GM12865 (cell line): ENCODE data around the gene LRRC61.
"Not testable (repeated sequence)": the region's sequence is repeated elsewhere in the genome, so short reads cannot be mapped to it uniquely, and the experiment has no call there.

Source experiments
- DNase-seq: peaks from one replicate; pipeline ENCODE4 v3.0.0; 2010; ENCODE audit warnings: low read depth
- H3K4me3 ChIP-seq: 2 replicates; pipeline ENCODE4 v1.5.1; 2011; ENCODE audit warnings: mild to moderate bottlenecking, low read depth, low read length, control low read depth
- CTCF ChIP-seq: IDR thresholded peaks from 2 replicates; pipeline ENCODE4 v1.5.1; 2011; ENCODE audit warnings: low read length, control low read depth, low read depth, inconsistent platforms; ENCODE audit not compliant: insufficient read depth; ENCODE audit errors: missing control alignments

LRRC61 gene

GRCh38 chr7:150322833-150323681 lies at the start of gene LRRC61, which contains the start of gene ACTR3C:
Gene LRRC61, plus strand, starts transcription at chr7:150323355. Its CDS starts 13,507 bp downstream, at chr7:150336862.
Gene ACTR3C, minus strand, starts transcription at chr7:150323545. Its CDS starts 28,249 bp downstream, at chr7:150295296.
- DNase-seq, result peak; percentile 93
- TF ChIP-seq CTCF, result no peak
- peak within 1 kb of the TSS; percentile 90 for H3K4me3 ChIP-seq

- peak; percentile 61 for TF ChIP-seq CTCF
- not testable (repeated sequence) for H3K4me3 ChIP-seq
- DNase-seq, result peak; percentile 28
These were observed 46.9 kb upstream of the LRRC61 start for GRCh38 chr7:150276132-150276695.

- H3K4me3 ChIP-seq, result not testable (repeated sequence)
These were observed 44.8 kb upstream of the LRRC61 start for GRCh38 chr7:150278383-150278782.

GRCh38 chr7:150281681-150282403 lies 41.3 kb upstream of the LRRC61 start:
- DNase-seq, H3K4me3 ChIP-seq: not testable (repeated sequence)

More at GRCh38 chr7:150278383-150278782, 44.8 kb upstream of the LRRC61 start:
- not testable (repeated sequence) for DNase-seq

GRCh38 chr7:150283111-150283510 lies 40.0 kb upstream of the LRRC61 start:
- DNase-seq, H3K4me3 ChIP-seq: not testable (repeated sequence)

- not testable (repeated sequence) for H3K4me3 ChIP-seq, DNase-seq
These were observed 39.5 kb upstream of the LRRC61 start for GRCh38 chr7:150283608-150284007.

- peak; percentile 13 for DNase-seq
- peak; percentile 43 for TF ChIP-seq CTCF
- not testable (repeated sequence) for H3K4me3 ChIP-seq
These were observed 37.1 kb upstream of the LRRC61 start for GRCh38 chr7:150285849-150286754.

- not testable (repeated sequence) for H3K4me3 ChIP-seq, DNase-seq
These were observed 35.3 kb upstream of the LRRC61 start for GRCh38 chr7:150287815-150288214.

- not testable (repeated sequence) for H3K4me3 ChIP-seq, DNase-seq
These were observed 34.3 kb upstream of the LRRC61 start for GRCh38 chr7:150288816-150289215.

GRCh38 chr7:150290317-150290716 lies 32.8 kb upstream of the LRRC61 start:
- DNase-seq, result peak; percentile 11
- H3K4me3 ChIP-seq, result not testable (repeated sequence)

GRCh38 chr7:150295027-150295426 lies 28.1 kb upstream of the LRRC61 start:
- H3K4me3 ChIP-seq, result not testable (repeated sequence)

GRCh38 chr7:150295614-150296013 lies 27.5 kb upstream of the LRRC61 start:
- H3K4me3 ChIP-seq, DNase-seq: not testable (repeated sequence)

More at GRCh38 chr7:150295027-150295426, 28.1 kb upstream of the LRRC61 start:
- not testable (repeated sequence) for DNase-seq

GRCh38 chr7:150296802-150297201 lies 26.4 kb upstream of the LRRC61 start:
- H3K4me3 ChIP-seq, DNase-seq: not testable (repeated sequence)

- DNase-seq, H3K4me3 ChIP-seq: not testable (repeated sequence)
These were observed 25.2 kb upstream of the LRRC61 start for GRCh38 chr7:150297978-150298377.
